ENCODE results near the gene RPL4. TPM values are rescaled to one million over a fixed set of nuclear protein-coding genes. Genes with fewer than 3 reads are reported as not detected.

Gene RPL4
- polyA plus RNA-seq, 3 donors = 533 to 1,696 (median 536) TPM

GRCh38 chr15:66484539-66485112 lies 20.0 kb downstream of the RPL4 start:
- Histone ChIP-seq H4K20me1 (ENCODE audit: insufficient read depth, low read length) (peaks cover 85% of the 10 kb centered on the region), H3K4me2 (replicated peaks; ENCODE audit: extremely low read depth, low read length, poor library complexity, severe bottlenecking) (no peak overlapping the region), H3K27me3 (ENCODE audit: control insufficient read depth in 2 of 2, insufficient read depth in 2 of 2, low read length in 2 of 2) (no peaks in the 10 kb centered on the region), H3K4me3 (replicated peaks in 1 of 3; ENCODE audit: low read depth in 2 of 3, low read length in 3 of 3) (no peak overlapping the region), H3K4me1 (ENCODE audit: control insufficient read depth in 1 of 2, insufficient read depth in 2 of 2, low read length in 2 of 2) (peaks cover 12 to 25% of the 10 kb centered on the region in 2 donors), H3K27ac (ENCODE audit: low read depth in 1 of 2, low read length in 2 of 2) (no peak overlapping the region), H3K9ac (ENCODE audit: insufficient read depth, low read length, poor library complexity, severe bottlenecking) (no peak overlapping the region), H3K9me3 (replicated peaks in 1 of 2; ENCODE audit: control insufficient read depth in 1 of 2, insufficient read depth in 1 of 2, low read length in 2 of 2) (no peaks in the 10 kb centered on the region), H2AFZ (ENCODE audit: insufficient read depth, low read depth, low read length, poor library complexity, severe bottlenecking) (no peak overlapping the region), H3K36me3 (replicated peaks in 1 of 2; ENCODE audit: control insufficient read depth in 1 of 2, insufficient read depth in 2 of 2, low read length in 2 of 2) (peaks cover 71 to 81% of the 10 kb centered on the region in 2 donors), H3K79me2 (ENCODE audit: insufficient read depth, low read length) (peaks cover 6% of the 10 kb centered on the region)
- no peak for DNase-seq
- no peak for TF ChIP-seq CTCF (IDR thresholded peaks at IDR 0.05)
- H3K4me3 Mint-ChIP-seq = no peak overlapping the region
- intact Hi-C loops (cut with micrococcal nuclease) = no loop called here
- H3K4me1 Mint-ChIP-seq = peaks cover 37% of the 10 kb centered on the region
- peaks cover 0 to 2% (median 0%) of the 10 kb centered on the region in 3 donors for H3K27me3 Mint-ChIP-seq (ENCODE audit: low read depth in 3 of 3)
- peaks cover 0 to 6% (median 0%) of the 10 kb centered on the region in 7 donors for H3K9me3 Mint-ChIP-seq
- WGBS (ENCODE audit: insufficient coverage) = 94% methylated on average over 4 of the region's 5 CpGs
- H3K36me3 Mint-ChIP-seq = peaks cover 80 to 86% of the 10 kb centered on the region in 2 donors
- H3K27ac Mint-ChIP-seq = no peak overlapping the region

- TF ChIP-seq CTCF (IDR thresholded peaks at IDR 0.05) = no peak
- H3K9ac ChIP-seq (ENCODE audit: insufficient read depth, low read length, poor library complexity, severe bottlenecking) = no peak overlapping the region
- H3K36me3 ChIP-seq (replicated peaks in 1 of 2; ENCODE audit: control insufficient read depth in 1 of 2, insufficient read depth in 2 of 2, low read length in 2 of 2) = peaks cover 56 to 66% of the 10 kb centered on the region in 2 donors
- Mint-ChIP-seq H3K36me3 (peaks cover 74 to 82% of the 10 kb centered on the region in 2 donors), H3K4me1 (peaks cover 37% of the 10 kb centered on the region), H3K27me3 (ENCODE audit: low read depth in 3 of 3) (peaks cover 0 to 2% (median 0%) of the 10 kb centered on the region in 3 donors), H3K9me3 (peaks cover 0 to 6% (median 0%) of the 10 kb centered on the region in 7 donors), H3K4me3 (no peak overlapping the region), H3K27ac (peak overlapping the region in 6 of 7 donors; percentile 2 to 83 (median 62))
- H3K4me2 ChIP-seq (replicated peaks; ENCODE audit: extremely low read depth, low read length, poor library complexity, severe bottlenecking) = peak overlapping the region; percentile 5
- WGBS (ENCODE audit: insufficient coverage) = 92% methylated on average over 1 of the region's 3 CpGs
- H3K27me3 ChIP-seq (ENCODE audit: control insufficient read depth in 2 of 2, insufficient read depth in 2 of 2, low read length in 2 of 2) = no peaks in the 10 kb centered on the region
- H3K4me1 ChIP-seq (ENCODE audit: control insufficient read depth in 1 of 2, insufficient read depth in 2 of 2, low read length in 2 of 2) = peaks cover 12 to 25% of the 10 kb centered on the region in 2 donors
- H2AFZ ChIP-seq (ENCODE audit: insufficient read depth, low read depth, low read length, poor library complexity, severe bottlenecking) = no peak overlapping the region
- peak overlapping the region in 1 of 3 experiments; percentile 1 for H3K4me3 ChIP-seq (replicated peaks in 1 of 3; ENCODE audit: low read depth in 2 of 3, low read length in 3 of 3)
- H3K9me3 ChIP-seq (replicated peaks in 1 of 2; ENCODE audit: control insufficient read depth in 1 of 2, insufficient read depth in 1 of 2, low read length in 2 of 2) = no peaks in the 10 kb centered on the region
- peaks cover 6% of the 10 kb centered on the region for H3K79me2 ChIP-seq (ENCODE audit: insufficient read depth, low read length)
- DNase-seq = peak; percentile 33 to 61 (median 51)
- intact Hi-C loops (cut with micrococcal nuclease) = no loop called here
- peaks cover 90% of the 10 kb centered on the region for H4K20me1 ChIP-seq (ENCODE audit: insufficient read depth, low read length)
- H3K27ac ChIP-seq (ENCODE audit: low read depth in 1 of 2, low read length in 2 of 2) = peak overlapping the region; percentile 13 to 48
Observed at GRCh38 chr15:66483131-66483566, 21.5 kb downstream of the RPL4 start.
